ENCODE results near the gene POLR1C.
"Not testable (repeated sequence)": the region's sequence is repeated elsewhere in the genome, so short reads cannot be mapped to it uniquely, and the experiment has no call there.

The POLR1C gene

DNA sequence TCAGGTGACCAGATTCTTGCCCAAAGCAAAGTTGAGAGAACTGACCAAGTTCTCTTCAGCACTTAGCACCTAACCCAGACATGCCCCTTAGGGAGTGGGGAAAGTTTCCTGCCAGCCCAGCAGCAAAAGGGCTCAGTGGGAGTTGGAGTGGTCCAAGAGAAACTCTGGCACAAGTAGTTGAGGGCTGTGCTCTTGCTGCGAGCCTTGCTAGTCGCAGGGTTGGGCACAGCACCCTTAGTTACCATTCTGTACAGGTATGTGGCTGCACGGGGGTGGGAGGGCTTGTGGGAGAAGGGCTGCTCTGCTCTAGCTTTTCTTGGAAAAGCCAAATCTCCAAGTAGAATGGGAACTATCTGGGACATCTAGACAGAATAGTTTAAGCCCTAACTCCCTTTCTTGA lies 6.4 kb downstream of the POLR1C start:
- no peak for DNase-seq (ENCODE audit: extremely low spot score)
- ChIA-PET CTCF (no interaction called here), POLR2A (no interaction called here)
- no peak for TF ChIP-seq FOXM1 (IDR thresholded peaks at IDR 0.05; ENCODE audit: borderline replicate concordance)

DNA sequence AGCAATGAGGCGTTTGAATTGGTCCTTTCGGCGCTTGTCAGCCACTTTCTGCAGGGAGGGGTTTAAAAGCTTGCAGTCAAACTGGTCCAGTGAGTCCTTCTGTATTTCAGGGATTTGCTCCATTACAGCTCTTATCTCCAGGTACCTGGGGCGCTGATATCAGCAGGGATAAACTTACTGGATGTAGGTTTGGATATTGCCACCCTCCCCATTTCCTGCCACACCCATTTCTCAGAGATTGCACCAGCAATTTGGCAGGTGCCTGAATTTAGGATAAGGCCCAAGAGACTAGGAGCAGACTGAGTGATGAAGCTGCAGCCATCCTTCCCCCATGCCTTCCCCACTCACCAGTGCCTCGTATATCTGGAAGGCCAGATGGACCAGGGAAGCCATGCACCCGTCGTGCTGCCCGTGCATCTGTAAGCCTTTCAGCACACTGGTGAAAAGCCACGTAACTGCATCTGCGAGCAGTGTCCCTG lies 7.6 kb downstream of the POLR1C start:
- DNase-seq (ENCODE audit: extremely low spot score): no peak
- no peak for TF ChIP-seq HDGF (IDR thresholded peaks at IDR 0.05; ENCODE audit: borderline replicate concordance)
- ChIA-PET CTCF (no interaction called here), POLR2A (no interaction called here)

DNA sequence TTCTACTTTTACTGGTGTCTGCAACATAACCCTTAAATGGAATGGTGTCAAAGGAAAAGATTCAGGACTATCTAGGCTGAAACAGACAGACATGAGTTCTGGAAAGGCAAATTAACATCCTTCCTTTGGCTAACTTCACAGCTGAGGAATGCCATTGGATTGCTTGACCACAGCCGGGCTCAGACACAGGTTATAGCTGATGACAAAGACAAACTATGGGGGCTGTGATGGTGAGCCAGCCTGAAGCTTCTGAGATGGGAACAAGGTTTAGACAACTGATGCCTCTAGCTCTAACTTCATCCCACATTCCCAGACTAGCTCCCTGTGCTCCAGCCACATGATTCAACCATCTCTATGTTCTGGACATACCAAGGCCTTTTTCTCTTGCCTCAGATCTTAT lies 15.3 kb downstream of the POLR1C start:
- POLR2A ChIA-PET: interaction anchor here (0.8 to 1.2 kb wide), 4 partner anchors 12 to 97 kb away, joined by 3 to 5 read pairs (median 4); partner anchors contain the start of genes GTPBP2, POLH, POLR1C and XPO5

DNA sequence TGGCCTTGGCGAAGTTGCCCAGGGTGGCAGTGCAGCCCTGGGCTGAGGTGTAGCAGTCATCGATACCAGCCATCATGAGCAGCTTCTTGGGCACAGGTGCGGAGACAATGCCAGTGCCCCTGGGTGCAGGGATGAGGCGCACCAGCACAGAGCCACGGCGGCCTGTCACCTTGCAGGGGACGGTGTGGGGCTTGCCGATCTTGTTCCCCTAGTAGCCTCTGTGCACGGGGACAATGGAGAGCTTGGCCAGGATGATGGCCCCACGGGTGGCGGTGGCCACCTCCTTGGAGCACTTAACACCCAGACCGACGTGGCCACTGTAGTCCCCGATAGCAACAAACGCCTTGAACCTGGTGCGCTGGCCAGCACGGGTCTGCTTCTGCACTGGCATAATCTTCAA lies 22.1 kb downstream of the POLR1C start:
- POLR2A ChIA-PET: not testable (repeated sequence)

More for the DNA sequence above, 15.3 kb downstream of the POLR1C start:
- TF ChIP-seq, protein P1, sequence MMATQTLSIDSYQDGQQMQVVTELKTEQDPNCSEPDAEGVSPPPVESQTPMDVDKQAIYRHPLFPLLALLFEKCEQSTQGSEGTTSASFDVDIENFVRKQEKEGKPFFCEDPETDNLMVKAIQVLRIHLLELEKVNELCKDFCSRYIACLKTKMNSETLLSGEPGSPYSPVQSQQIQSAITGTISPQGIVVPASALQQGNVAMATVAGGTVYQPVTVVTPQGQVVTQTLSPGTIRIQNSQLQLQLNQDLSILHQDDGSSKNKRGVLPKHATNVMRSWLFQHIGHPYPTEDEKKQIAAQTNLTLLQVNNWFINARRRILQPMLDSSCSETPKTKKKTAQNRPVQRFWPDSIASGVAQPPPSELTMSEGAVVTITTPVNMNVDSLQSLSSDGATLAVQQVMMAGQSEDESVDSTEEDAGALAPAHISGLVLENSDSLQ (IDR thresholded peaks at IDR 0.05): no peak
- TF ChIP-seq LEF1 (IDR thresholded peaks at IDR 0.05; ENCODE audit: borderline replicate concordance): no peak
- TF ChIP-seq BHLHE40 (IDR thresholded peaks at IDR 0.05; ENCODE audit: borderline replicate concordance): no peak
- no peak for TF ChIP-seq ZNF384 (IDR thresholded peaks at IDR 0.05)
- no peak for TF ChIP-seq CTBP1 (IDR thresholded peaks at IDR 0.05; ENCODE audit: borderline replicate concordance)
- TF ChIP-seq HDGF (IDR thresholded peaks at IDR 0.05; ENCODE audit: borderline replicate concordance): no peak
- TF ChIP-seq L3MBTL2 (conservative IDR thresholded peaks at IDR 0.05): no peak
- TF ChIP-seq ARNT (IDR thresholded peaks at IDR 0.05): no peak
- no peak for TF ChIP-seq NFRKB (IDR thresholded peaks at IDR 0.05)
- TF ChIP-seq SP1 (IDR thresholded peaks at IDR 0.05): no peak
- TF ChIP-seq TARDBP (IDR thresholded peaks at IDR 0.05): no peak
- CTCF ChIA-PET: interaction anchor here (1.2 kb wide), 1 partner anchor 11 kb away, joined by 3 read pairs; no protein-coding TSS in a partner anchor
- DNase-seq (ENCODE audit: extremely low spot score): no peak

DNA sequence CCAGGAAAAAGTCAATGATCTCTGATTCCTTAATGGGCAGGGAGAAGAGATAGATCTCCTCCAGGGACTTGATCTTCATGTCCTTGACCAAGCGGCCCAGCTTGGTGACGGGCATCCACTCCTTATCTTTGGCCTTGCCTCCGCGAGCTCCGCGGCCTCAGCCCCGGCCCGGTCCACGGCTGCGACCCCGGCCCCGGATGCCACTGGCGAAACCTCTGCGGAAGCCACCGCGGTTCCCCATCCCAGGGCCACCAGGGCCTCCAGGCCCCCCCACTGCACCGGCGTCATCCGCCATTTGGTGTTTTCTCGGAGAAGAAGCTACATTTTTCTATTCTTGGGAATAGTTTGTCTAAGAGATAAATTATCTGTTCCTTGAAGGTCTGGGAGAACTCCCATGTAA lies 22.5 kb downstream of the POLR1C start:
- DNase-seq (ENCODE audit: extremely low spot score); CTCF ChIA-PET; POLR2A ChIA-PET: not testable (repeated sequence)

More for the DNA sequence above, 22.1 kb downstream of the POLR1C start:
- CTCF ChIA-PET; DNase-seq (ENCODE audit: extremely low spot score): not testable (repeated sequence)

DNA sequence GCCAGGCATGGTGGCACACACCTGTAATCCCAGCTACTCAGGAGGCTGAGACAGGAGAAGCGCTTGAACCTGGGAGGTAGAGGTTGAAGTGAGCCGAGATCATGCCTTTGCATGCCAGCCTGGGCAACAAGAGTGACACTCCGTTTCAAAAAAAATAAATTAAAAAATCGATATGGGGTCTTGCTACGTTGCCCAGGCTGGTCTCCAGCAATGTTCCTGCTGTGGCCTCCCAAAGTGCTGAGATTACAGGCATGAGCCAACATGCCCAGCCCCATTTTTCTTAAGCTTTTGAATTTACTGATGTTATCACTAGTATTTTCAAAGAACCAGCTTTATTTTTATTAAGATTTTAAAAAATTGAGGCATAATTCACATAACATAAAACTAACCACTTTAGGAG lies 23.6 kb downstream of the POLR1C start:
- no peak for DNase-seq (ENCODE audit: extremely low spot score)
- POLR2A ChIA-PET: no interaction called here
- TF ChIP-seq BHLHE40 (IDR thresholded peaks at IDR 0.05; ENCODE audit: borderline replicate concordance) (no peak), CTBP1 (IDR thresholded peaks at IDR 0.05; ENCODE audit: borderline replicate concordance) (no peak), ELF4 (IDR thresholded peaks at IDR 0.05) (no peak), FOXK2 (IDR thresholded peaks at IDR 0.05) (no peak), FOXM1 (IDR thresholded peaks at IDR 0.05; ENCODE audit: borderline replicate concordance) (no peak), ZNF384 (IDR thresholded peaks at IDR 0.05) (no peak), L3MBTL2 (conservative IDR thresholded peaks at IDR 0.05) (no peak), FOXA1 (IDR thresholded peaks at IDR 0.05) (no peak)
- CTCF ChIA-PET: no interaction called here

DNA sequence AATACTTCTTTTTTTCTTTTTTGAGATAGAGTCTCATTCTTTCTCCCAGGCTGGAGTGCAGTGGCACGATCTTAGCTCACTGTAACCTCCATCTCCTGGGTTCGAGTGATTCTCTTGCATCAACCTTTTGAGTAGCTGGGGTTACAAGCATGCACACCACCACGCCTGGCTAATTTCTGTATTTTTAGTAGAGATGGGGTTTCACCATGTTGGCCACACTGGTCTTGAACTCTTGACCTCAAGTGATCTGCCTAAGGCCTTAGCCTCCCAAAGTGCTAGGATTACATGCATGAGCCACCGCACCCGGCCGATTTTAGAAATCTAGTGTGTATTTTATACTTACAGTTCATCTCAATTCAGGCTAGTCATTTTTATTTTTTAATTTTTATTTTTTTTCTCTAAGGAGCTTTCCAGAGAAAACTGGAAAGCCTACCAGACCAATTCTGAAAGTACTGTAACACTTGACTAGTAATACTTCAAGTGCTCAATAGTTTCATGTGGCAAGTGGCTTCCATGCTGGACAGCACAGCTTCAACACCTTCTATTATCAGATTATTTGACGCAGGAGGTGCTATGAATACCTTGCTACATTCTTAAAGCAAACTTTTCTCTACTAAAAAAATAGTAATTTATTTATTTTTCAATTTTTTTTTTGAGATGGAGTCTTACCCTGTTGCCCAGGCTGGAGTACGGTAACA lies 25.0 kb downstream of the POLR1C start:
- no peak for DNase-seq (ENCODE audit: extremely low spot score)
- ChIA-PET POLR2A (no interaction called here), CTCF (no interaction called here)
- TF ChIP-seq LEF1 (IDR thresholded peaks at IDR 0.05; ENCODE audit: borderline replicate concordance) (no peak), ELF4 (IDR thresholded peaks at IDR 0.05) (no peak), CTBP1 (IDR thresholded peaks at IDR 0.05; ENCODE audit: borderline replicate concordance) (no peak), HDGF (IDR thresholded peaks at IDR 0.05; ENCODE audit: borderline replicate concordance) (no peak), FOXA1 (IDR thresholded peaks at IDR 0.05) (no peak), L3MBTL2 (conservative IDR thresholded peaks at IDR 0.05) (no peak), BHLHE40 (IDR thresholded peaks at IDR 0.05; ENCODE audit: borderline replicate concordance) (no peak), TARDBP (IDR thresholded peaks at IDR 0.05) (no peak), ZNF384 (IDR thresholded peaks at IDR 0.05) (no peak)
- TF ChIP-seq, protein P1 (IDR thresholded peaks at IDR 0.05): no peak

DNA sequence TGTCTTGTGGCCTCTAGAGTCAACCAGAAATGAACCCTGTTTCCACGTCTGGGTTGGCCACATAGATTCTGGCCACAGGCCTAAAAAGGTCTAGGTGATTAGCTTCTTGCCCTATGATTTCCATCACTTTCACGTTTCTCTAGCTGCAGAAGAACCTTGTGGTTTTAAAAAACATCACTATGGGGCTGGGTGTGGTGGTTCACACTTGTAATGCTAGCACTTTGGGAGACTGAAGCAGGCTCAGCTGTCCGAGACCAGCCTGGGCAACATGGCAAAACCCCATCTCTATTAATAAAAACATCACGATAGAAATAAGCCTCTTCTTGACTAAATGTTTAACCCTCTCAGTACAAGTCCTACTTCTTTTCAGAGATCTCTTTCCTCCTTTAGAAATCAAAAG lies 27.6 kb downstream of the POLR1C start:
- CTCF ChIA-PET: no interaction called here
- DNase-seq (ENCODE audit: extremely low spot score): no peak
- TF ChIP-seq, protein P1 (IDR thresholded peaks at IDR 0.05): no peak
- TF ChIP-seq FOXK2 (IDR thresholded peaks at IDR 0.05) (no peak), L3MBTL2 (conservative IDR thresholded peaks at IDR 0.05) (no peak), HDGF (IDR thresholded peaks at IDR 0.05; ENCODE audit: borderline replicate concordance) (no peak), FOXA1 (IDR thresholded peaks at IDR 0.05) (no peak), FOXM1 (IDR thresholded peaks at IDR 0.05; ENCODE audit: borderline replicate concordance) (no peak), ARNT (IDR thresholded peaks at IDR 0.05) (no peak), LEF1 (IDR thresholded peaks at IDR 0.05; ENCODE audit: borderline replicate concordance) (no peak), BHLHE40 (IDR thresholded peaks at IDR 0.05; ENCODE audit: borderline replicate concordance) (no peak), TARDBP (IDR thresholded peaks at IDR 0.05) (no peak), SP1 (IDR thresholded peaks at IDR 0.05) (no peak)
- POLR2A ChIA-PET: no interaction called here
